SIG-M5 treated with dmso at 0.1 percent for 504 hours (cell line): ENCODE data around the gene PMEPA1.

Experiments
- DNase-seq: peaks from one replicate; lab custom pipeline; 2025; ENCODE audit not compliant: unreplicated experiment; lab: John Stamatoyannopoulos, UW

The PMEPA1 gene

DNA sequence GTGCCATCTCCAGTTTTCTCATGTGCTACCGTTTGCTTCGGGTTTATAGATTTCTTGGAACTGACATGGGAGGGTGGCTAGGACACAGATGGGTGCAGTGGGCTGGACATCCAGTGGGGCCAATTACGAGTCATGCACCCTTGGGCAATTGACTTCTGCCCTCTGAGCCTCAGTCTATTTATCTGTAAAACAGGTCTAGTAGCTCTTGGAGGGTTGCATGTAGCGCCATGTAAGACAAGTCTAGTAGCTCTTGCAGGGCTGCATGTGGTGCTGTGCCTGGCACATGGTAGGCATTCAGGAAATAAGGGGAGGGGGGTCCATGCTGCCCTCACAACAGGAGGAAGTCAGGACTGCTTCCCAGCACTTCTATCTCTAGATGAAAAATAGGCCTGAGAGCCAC, 15.3 kb downstream of the PMEPA1 start:
- no peak for DNase-seq

DNA sequence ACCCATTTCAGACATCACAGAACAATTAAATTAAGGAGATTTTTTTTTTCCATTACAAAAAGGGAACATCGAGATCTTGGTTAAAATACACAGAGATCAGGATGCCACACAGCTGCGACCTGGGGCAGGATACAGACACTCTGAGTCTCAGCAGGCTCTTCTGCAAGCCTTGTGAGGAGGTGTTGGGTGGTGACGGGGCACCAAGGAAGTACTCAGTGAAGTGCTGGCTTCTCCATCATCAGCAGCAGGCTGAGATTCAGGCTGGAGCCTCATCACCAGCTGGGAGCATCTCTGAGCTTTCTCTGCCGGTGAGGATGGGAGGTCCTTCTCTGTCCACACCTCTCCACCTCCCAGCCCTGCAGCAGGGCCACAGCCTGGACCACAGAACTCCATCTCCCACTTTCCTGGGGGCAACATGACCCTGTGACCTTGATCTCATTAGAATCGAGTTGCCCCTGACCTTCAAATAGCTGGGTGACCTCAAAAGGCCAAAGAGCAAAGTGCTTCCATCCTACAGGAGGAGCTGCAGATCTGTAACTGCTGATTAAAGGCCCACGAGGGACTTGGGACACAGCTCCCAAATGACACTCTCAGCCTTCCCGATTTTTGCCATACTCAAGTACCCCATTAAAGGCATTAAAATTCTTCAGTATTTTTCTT, 16.0 kb downstream of the PMEPA1 start:
- DNase-seq = no peak

GRCh38 chr20:57693002-57693582, 16.7 kb downstream of the PMEPA1 start:
- DNase-seq = peak; percentile 81

DNA sequence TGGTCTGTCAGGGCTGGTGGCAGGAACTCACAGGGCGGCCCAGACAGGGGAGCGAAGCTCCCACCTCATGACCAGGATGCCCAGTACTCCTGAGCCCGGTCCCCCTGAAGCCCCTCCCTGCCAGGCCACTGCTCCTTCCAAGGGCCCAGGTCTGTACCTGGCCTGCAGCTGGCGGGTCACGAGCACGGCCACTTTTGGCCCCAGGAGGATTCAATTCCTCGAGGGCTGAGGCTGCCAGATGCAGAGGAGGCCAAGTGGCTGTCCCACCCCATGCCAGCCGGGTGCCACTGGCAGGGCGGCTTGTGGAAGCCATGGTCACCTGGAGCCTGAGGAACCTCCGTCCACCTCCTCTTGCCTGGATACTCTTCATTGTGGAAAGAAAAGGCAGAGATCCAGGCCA, 17.4 kb downstream of the PMEPA1 start:
- no peak for DNase-seq

DNA sequence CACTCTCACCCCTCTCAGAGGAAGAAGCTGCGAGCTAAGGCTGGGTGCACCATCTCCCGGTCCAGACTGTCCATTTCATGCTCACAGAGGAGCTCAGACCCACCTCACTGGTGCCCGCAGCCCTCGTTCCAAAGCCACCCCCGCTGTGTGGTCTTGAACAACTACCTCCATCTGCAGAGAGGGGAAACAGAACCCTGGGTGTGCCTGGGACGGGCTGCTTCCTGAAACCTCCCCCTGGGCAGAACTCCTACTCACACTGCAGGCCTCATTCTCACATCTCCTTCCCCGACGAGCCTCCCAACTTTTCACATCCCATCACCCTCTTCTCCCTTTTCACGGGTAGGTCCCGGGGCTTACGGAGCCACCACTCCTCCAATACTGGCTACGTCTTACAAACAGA, 18.1 kb downstream of the PMEPA1 start:
- no peak for DNase-seq

DNA sequence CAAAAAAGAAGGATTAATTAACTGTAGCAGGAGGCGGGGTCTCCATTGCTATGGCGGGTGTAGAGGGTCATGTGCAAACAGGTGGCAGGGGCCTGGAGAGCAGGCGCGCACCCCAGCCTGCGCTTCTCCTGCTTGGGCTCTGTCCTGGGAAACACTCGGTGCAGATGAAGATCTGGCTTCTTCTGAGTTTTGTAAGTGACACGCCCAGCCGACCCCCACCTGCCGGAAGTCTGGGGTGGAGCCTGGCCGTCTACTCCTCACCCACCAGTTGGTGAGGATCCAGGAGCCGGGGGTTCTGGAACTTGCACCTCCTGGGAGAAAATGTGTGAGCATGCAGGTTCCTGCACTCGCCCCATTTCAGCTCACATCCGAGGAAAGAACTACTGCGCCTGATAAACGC, 19.3 kb downstream of the PMEPA1 start:
- DNase-seq = no peak

DNA sequence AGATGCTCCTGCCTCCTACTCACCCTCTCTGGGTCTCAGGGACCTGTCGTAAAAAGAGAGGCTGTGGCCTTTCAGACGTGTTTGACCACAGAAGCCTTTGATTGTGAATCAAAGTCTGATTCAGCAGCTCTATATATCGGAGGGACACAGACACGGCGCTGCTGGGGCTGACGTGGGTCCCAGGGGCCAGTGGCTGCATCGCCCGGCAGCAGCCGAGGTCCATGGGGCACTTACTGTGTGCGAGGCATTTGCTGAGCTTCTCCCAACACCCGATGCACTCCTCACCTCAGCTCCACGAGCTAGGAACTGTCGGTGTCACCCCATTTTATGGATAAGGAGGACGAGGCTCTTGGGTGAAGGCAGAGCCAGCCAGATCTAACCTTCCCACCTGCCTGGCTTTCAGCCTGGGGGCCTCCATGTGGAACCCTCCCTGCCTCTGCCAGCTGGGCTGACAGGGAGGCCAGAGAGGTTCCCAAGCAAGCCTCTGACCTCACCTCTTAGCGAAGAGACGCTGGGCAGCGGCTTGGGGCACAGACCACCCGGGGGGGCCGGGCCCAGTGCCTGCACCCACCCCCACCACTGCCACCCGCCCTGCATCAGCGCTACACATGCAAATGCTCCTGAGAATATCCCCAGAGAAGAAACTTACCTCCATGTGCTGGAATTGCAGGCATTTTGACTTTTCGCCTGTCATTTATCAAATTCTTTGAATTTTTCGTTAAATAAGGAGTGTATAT, 19.9 kb downstream of the PMEPA1 start:
- DNase-seq = no peak

DNA sequence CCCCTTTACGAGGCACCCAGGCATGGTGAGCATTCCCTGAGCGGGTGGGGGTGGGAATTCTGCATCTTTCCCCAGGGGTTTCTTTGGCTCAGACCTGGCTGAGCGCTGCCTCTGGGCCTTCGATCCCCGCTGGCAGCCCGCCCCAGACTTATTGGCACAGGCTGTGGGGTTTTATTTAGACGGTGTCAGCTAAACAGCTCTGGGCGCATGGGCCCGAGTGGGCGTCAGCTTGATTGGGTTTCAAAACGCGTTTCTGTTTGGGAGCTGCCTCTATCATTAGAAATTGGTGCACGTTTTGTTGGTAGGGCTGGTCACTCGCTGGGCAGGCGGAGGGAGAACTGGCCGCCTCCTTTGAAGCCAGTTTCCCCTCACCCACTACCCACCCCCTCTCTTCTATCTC, 21.0 kb downstream of the PMEPA1 start:
- DNase-seq = no peak

DNA sequence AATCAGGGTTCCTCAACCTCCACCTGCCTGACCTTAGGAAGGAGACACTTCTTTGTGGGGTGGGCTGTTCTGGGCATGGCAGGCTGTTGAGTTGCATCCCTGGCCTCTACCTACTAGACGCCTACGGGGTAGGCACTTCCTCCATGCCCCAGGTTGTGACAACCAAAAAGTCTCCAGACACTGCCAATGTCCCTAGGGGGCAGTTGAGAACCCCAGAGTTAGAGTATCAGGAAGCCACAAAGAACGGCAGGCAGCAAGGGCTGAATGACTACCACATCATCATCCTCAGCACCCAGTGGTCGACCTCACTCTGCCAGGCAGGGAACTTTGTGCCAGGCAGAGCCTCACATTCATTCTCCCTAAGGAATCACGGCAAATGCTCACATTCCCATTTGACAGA, 21.5 kb downstream of the PMEPA1 start:
- DNase-seq = no peak

DNA sequence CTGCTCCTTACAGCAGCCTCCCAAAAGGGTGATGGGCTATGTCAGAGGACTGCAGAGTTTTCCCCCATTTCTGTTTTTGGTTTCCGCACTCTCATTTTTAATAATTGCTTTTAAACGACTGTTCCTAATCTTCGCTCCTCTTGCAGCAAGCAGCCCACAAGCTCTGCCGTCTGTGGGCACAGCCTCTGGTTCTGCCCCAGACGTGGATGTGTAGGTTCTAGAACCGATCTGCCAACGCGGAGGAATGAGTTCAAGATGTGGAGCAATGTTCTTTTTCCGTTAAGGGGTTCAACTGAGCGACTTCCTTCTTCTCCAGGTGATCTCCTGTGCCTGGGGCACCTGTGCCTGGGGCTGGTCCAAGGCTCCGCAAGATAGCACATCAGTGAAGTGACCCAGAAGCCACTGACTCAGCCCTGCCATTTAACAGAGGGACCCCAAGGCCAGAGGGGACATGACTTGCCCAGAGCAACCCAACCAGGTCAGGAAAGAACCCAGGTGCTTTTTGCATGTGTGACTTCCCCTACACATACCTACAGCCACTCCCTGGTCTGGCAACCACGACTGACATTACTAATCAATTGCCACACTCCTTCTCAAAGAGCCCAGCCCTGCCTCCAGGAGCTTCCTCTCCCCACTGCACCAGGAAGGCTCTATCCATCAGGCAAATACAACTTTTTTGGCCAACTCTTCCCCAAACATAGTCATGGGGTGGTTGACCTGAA, 22.7 kb downstream of the PMEPA1 start:
- DNase-seq = peak; percentile 28

GRCh38 chr20:57685146-57685758, 24.6 kb downstream of the PMEPA1 start:
- no peak for DNase-seq

DNA sequence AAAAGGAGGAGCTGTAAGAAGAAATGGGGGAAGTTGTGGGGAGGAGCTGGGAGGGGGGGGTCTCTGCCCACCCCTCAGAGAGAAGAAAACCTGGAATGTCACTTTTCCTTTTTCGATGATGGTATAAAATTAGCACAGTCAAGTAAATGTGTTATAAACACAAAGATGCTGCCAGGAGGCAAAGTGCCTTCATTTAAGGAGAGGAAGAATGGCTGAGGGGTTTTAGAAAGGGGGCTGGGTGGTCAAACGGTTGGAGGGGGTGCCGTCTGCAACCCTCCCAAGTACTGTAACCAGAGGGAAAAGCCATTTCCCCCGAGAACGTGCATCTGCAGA, 25.0 kb downstream of the PMEPA1 start:
- DNase-seq = no peak

DNA sequence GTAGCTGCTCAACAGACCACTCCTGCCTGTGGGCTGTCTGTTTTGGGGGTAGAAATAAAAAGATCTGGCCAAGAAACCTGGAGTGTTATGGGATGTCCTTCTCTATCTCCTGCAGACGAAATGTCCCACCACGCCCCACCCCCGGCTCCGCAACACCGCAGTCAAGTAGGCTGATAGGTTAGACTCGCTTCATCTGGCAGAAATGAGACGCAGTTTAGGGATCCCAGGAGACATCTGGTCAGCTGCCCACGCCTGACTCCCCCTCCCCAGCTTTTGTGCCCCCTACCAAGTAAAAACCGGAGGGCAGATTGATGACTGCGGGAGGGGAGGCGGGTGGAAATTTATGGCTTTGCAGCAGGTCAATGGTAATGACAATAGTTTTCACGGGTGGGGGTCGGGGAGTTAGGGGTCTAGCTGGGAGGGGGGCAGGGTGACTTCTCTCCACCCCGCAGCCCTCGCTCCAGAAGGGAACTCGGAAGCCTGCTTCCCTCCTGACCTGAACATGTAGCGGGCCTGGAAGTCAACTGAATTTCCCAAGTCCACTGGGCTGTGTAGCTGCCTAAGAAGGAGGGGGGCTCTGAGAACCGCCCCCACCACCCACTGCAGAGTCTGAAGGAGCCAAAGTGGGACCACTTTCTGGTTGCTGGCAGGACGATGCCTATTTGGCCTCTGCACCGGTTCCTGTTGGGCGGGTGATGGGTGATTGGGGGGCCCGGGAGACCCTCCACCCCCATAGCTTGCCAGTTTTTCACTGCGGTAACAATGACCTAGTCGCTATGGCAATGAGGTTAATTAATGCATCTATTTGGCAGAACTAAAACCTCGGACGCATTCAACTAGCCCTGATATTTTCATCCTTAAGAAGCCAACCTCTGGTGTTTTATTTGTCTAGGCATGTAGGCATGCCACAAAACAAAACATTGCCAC, 25.7 kb downstream of the PMEPA1 start:
- no peak for DNase-seq

GRCh38 chr20:57683287-57683686, 26.5 kb downstream of the PMEPA1 start:
- no peak for DNase-seq

- DNase-seq = no peak
These were observed 27.4 kb downstream of the PMEPA1 start for GRCh38 chr20:57682184-57683101.

DNA sequence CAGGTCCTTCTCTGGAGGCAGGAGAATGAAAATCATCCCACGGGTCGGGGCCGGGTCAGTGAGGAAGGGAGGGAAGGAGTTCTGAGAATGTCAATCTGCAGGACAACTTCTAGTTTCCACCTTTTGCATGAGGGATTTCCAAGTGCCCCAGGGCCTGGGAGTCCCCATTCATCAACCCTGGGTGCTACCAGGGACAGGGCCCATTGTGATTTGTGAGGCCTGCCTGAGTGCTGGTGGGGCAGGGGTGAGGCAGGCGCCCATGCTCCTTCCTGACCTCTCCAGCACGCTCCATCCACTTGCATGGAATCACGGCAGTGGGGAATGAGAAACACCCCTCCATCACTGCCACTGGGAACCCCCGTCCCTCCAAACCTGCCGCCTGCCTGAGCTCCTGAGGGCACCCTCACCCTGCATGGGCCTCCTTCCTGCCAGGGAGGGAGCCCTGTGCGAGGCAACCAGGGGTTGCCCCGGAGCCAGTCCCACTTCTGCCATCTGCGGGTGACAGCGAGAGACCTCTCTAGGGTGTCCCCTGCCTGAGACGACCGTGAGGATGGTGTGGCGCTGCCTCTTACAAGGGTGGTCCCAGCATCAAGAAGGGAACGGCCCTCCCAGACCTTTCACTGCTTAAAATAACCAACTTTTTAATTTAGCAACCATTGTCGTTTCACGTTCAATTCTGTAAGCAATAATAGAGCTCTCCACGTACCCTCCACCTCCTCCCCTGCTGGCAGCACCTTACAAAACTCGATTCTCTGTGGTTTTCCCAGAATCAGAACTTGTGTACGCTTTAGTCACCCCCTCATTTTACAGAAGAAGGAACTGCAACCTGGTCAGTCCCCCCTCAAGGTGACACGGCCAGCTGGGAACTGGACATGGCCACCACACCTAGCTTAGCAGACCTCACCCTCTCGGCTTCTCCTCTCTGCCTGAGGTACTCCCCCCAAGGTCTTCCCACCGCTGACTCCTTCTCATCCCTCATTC, 28.6 kb downstream of the PMEPA1 start:
- DNase-seq = no peak

DNA sequence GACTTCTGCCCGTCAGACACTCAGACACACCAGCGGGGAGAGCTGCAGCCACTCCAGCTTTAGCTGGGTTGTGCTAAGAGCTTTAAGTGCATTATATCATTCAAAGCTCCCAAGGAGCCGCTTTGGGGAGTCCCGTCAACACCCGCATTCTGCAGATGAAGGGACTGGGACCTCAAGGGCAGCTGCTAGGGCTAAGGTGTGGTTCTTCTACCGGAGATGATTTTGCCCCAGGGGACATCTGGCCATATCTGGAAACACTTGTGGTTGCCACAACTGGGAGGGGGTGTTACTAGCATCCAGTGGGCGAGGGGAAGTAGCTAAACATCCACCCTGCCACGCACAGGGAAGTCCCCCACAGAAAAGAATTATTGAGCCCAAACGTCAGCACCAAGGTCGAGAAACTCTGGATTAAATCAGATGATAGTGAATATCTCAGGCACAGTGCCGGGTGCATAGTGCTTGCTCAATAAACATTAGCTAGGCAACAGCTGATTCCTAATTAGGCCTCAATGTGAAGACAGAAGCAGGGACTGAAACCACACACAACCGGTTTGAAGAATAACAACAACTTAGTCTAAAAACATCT, 29.6 kb downstream of the PMEPA1 start:
- no peak for DNase-seq

DNA sequence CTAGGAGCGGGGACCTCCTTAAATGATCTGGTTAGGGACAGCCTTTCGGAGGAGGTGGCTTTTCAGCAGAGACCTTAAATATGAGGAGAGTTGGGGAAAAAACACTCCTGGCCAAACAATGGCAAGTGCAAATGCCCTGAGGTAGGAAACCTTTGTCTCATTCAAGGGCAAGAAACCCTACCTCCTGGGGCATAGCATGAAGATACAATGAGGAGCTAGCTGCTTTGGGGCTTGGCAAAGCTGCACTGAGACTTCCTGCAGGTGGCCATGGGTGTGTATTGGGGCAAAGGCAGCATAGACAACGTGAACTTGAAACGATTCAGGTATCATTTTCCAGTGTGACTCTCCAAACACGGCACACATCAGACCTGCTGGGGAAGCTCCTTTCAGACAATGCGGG, 30.7 kb downstream of the PMEPA1 start:
- no peak for DNase-seq
